ENCODE data around the gene ANKRD33. TPM values are rescaled to one million over a fixed set of nuclear protein-coding genes. Genes with fewer than 3 reads are reported as not detected.

The ANKRD33 gene
- polyA plus RNA-seq, 4 donors = 0.22 to 0.53 (median 0.36) TPM; not detected in 1

DNA sequence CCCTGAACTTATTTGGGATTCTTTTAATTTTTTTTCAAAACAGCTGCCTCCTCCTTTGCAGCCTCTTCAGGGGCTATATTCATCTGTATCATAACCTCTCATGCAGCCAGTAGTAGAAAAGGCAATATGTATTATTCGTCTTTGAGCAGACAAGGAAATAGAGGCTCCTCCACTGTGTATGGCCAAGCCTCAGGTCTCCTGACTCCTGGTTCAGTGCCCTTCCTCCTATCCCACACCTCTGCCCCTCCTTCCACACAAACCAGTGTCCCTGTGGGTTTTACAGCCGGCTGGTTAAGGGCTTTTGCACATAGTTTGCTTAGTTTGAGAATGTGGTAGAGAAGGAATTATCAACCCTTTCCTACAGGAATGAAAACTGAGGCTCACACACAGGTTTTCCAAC is 10.6 kb downstream of the ANKRD33 start:
- DNase-seq (ENCODE audit: low read depth in 4 of 4, low spot score in 3 of 4) = no peak

DNA sequence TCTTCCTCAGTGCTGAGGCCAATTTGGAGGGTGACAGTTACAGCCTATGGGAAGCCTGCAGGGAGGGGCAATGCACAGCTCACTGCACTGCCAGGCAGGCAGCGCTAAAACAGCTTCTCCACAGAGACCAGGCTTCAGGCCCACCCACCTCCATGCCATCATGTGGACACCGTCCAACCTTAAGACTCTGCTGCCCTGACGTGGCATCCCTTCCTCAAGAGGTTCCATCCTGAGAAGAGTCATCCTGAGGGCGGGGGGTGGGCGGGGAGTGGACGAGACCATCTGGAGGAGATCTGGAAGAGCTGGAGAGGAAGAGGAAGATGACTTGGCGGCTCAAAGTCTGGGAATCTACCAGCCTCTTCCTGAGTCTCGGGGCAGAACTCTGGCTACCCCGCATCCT is 11.0 kb downstream of the ANKRD33 start:
- no peak for DNase-seq (ENCODE audit: low read depth in 4 of 4, low spot score in 3 of 4)

DNA sequence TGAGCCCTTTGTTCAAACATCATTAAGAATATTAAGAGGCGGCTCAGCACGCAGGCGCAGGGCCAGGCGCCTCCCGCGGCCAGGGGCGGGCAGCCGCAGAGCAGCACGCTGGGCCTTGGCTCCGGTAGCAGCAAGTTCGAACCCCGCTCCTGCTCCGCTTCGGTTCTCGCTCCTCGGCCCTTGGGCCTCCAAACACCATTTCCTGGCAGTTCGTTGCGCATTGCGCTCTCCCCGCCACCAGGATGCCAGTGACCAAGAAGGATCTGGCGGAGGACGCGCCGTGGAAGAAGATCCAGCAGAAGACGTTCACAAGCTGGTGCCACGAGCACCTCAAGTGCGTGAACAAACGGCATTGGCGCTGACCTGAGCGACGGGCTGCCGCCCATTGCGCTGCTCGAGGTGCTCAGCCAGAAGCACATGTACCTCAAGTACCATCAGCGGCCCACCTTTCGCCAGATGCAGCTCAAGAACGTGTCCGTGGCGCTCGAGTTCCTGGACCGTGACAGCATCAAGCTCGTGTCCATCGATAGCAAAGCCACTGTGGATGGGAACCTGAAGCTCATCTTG is 12.5 kb downstream of the ANKRD33 start:
- no peak for DNase-seq (ENCODE audit: low read depth in 4 of 4, low spot score in 3 of 4)

DNA sequence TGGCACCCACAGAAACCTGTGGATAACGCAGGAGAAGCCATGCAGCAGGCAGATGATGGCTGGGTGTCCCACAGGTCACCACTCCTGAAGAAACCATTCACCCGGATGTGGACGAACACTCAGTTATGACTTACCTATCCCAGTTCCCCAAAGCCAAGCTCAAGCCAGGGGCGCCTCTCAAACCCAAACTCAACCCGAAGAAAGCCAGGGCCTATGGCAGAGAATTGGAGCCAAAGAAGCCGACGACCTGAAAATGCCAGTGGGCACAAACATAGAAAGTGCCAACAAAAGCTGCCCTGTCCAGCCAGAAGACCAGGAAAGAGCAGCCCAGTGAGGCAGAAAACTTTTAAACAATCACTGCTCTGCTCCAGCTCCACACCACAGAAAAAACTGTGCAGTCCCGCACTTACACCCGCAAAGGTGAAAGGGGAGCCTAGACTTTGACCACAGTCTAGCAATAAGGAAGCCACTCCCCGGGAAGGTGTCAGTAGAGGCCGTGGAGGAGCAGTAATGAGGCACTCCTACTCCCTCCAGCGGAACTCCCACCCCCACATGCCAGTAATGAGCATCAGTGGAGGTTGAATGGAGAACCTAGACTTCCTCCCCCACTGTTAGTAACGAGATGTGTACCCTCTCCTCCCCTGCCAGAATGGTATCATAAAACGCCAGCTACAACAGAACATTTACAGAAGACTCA is 13.4 kb downstream of the ANKRD33 start:
- no peak for DNase-seq (ENCODE audit: low read depth in 4 of 4, low spot score in 3 of 4)

DNA sequence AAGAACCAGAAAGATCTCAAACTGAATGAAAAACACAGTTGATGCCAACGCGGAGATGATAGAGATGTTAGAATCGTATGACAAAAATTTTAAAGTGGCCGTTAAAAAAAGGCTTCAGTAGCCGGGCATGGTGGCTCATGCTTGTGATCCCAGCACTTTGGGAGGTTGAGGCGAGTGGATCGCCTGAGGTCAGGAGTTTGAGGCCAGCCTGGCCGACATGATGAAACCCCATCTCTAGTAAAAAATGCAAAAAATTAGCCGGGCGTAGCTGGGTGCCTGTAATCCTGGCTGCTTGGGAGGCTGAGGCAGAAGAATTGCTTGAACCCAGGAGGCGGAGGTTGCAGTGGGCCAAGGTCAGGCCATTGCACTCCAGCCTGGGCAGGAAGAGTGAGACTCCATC is 14.0 kb downstream of the ANKRD33 start:
- no peak for DNase-seq (ENCODE audit: low read depth in 4 of 4, low spot score in 3 of 4)

DNA sequence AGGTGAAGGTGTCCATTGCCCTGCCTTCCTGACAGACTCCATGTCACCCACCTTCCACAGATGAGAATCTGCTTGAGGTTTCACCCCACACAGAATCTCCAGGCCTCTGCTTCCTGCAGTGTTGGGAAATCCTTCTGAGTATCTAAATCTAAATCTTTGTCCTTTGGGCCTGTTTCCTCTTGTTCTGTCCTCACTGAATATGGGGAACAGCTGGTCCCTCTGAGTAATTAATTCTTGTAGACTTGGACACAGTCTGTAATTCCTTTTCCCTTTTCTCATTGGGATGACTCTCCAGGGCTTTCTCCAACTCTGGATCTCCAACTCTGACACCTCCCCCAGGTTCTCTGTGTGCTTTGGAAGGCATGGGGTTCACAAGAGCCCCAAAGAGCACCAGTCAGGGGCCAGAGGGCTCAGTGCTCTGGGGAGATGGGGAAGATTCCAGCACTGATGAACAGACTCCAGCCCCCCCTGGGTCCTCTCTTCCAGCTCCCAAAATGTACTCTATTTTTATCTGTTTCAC is 17.1 kb downstream of the ANKRD33 start:
- DNase-seq (ENCODE audit: low read depth in 4 of 4, low spot score in 3 of 4) = no peak

DNA sequence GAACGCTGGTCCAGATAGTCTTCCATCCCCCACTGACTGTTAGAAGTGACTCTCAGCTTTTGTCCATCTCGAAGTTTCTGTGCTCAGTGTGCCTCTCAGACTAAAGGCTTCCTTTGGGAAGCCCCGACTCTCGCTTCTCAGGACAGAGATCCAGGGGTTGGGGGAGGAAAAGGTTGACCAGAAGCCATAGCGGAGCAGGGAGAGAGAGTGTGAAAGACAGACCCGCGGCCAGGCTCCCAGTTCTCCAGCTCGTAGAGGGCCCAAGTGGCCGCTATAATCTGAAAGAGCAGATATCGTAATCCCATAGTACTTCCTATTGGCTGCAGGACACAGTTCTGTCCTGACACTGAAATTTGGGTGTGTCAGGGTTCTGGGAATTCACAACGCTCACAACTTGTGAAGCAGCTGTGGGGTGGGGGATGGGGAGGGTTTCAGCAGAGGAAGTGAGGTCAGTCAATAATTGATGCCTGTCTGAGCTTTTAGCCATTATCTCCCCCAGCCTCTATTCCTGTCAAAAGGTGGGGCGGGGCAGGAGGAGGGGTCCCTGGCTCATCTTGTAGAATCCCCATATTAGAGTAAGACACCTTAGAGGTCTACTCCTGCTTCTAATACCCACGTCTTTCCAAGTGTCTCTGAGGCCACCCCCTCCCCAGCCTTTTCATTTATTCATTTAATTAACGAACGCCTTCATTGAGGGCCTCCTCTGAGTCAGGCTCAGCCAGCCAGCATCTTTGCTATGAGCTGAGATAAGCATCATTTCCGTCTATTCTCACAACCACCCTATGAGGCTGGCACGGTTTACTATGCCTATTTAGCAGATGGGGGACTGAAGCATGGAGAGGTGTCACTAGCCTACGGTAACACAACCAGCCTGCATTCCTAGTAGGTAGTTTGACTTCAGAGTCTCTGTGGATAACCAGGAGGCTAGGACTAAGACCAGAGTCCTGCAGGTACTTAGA is 17.8 kb downstream of the ANKRD33 start:
- DNase-seq (ENCODE audit: low read depth in 4 of 4, low spot score in 3 of 4) = no peak

DNA sequence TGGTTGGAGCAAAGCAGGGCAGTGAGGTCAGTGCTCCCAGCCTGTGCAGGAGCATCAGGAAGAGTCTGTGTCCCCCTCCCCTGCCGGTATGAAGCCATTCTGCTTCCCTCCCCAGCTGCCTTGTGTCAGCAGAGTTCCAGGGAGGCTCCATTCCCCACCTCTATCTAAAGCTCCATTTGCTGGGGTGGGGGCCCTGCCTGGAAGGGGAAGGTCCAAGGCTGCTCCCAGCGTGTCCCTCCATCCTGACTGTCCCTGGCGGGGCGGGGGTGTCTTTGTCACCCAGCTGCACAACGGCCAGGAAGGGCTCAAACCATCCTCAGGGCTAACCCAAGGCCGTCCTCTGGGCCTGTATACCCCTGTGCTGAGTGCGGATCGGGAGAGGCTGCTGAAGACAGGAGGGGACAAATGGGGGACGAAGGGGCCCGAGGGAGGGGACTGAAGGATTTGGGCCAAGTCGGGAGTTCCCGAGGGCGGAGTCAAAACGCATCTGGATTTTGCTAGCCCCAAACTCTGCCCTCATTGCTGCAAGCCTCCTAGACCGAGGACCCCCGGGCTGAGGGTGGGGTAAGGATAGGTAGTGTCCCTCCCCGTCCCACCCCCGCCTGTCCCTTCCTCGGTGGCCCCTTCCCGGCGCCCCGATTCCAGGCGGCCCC is 18.7 kb downstream of the ANKRD33 start:
- DNase-seq (ENCODE audit: low read depth in 4 of 4, low spot score in 3 of 4) = no peak

DNA sequence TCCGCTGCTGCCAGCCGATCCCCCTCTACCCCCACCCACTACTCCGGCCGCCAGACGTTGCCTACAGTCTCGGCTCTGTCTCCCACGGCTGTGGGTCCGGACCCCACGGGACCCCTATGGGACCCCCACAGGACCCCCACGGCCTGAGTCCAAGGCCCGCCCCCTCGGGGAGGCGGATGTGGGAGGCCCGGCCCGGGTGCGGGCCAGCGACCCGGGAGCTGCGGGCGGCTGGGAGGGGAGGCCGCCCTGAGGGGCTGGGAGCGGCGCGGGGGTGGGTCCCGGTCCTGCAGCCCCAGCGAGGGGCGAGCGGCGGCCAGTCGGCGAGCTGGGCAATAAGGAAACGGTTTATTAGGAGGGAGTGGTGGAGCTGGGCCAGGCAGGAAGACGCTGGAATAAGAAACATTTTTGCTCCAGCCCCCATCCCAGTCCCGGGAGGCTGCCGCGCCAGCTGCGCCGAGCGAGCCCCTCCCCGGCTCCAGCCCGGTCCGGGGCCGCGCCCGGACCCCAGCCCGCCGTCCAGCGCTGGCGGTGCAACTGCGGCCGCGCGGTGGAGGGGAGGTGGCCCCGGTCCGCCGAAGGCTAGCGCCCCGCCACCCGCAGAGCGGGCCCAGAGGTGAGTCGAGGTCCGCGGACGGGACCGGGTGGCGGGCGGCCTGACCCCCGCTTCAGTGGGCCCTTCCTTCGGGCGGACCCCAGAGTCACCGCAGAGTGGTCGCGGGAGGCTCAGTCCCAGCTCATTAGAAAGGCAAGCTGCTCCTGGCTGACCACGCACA is 19.4 kb downstream of the ANKRD33 start, which contains the start of gene ACVRL1:
Gene ACVRL1, plus strand, starts transcription at position 422 of the 773 bp plus-strand sequence. CDS start 4,971 bp downstream, outside the sequence.
- DNase-seq (ENCODE audit: low read depth in 4 of 4, low spot score in 3 of 4) = no peak

DNA sequence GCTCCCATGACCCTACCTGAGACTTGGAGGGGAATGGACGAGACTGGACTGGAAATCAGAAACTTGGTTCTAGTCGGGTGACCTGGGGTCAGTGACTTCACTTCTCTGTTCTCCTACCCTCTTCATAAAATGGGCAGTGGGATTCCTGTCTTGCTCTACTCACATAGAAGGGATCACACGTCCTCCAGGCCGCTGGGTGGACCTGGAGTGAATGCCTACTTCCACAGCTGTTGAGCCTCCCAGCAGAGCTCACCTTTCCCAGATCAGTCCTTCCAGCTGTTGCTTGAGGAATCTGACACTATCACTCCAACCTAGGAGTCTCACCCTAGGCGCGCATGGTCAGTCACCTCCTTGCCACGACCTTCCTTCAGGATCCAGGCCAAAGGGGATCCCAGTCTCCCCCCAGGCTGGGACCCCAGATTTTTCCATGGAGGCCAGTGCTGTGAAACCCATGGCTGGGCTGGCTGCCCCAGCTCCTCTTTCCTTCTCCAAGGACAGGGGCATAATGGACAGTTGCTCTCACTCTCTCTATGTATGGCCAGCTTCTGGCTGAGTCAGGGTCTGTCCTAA is 20.0 kb downstream of the ANKRD33 start:
- DNase-seq (ENCODE audit: low read depth in 4 of 4, low spot score in 3 of 4) = no peak

DNA sequence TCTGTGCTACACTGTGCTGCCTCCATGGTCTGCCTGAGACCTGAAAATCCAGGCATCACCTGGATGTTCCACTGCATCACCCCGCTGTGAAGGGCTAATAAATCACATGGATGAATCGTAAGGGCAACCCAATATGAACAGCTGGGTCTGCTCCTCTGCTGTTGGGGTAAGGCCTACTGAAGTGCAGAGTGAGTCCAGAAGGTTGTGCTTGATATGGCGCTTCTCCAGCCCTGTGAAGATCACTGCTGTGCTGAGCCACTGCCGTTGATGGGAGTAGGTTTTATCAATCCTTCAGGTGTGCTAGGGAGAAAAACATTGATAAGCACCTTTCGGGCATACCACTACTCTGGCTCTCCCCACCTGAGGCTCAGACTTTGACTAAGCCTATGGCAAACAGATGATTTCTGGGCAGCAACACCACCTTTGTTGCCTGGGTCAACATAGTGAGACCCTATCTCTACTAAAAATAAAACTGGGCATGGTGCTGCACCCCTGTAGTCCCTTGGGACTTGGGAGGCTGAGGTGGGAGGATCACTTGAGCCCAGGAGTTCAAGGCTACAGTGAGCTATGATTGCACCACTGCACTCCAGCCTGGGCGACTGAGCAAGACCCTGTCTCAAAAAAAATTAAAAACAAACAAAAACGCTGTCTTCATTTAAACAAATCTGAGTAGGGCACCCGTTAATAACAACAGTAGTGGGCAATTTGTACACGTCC is 21.1 kb downstream of the ANKRD33 start:
- DNase-seq (ENCODE audit: low read depth in 4 of 4, low spot score in 3 of 4) = no peak

DNA sequence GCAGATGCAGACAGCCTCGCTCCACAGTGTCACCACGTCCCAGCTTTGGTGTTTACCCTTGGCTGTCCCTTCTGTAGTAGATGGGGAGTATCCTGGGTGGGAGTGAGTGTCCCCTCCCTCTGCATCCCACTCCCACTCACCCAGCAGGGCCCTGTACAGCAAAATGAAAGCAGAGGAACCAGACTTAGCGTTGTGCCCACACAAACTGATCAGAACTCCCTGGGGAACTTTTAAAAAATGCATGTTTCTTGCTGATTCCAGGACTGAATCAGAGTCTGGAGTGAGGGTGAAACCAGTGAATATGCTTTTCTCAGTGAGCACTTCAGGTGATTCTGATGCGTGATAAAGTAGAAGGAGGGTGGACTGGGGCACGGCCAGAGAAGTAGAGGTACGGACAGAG is 22.3 kb downstream of the ANKRD33 start:
- no peak for DNase-seq (ENCODE audit: low read depth in 4 of 4, low spot score in 3 of 4)

DNA sequence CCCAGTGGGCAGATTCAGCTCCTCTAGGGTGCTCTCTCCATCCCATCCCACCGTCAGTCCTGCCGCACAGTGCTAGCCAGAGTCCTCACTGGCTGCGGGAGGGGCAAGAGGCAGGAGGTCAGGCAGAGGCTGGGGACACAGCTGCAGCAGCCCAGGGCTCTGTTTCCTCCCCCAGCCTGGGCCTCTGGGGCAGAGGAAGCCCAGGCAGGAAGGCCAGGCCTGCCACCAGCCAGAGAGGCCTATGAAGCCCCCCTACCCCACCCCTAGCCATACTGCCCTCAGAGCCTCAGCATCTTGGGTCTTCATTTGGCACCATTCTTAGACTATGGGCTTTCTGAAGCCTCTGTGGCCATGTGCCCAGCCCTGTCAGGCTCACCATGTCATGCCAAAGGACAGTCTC is 22.8 kb downstream of the ANKRD33 start:
- no peak for DNase-seq (ENCODE audit: low read depth in 4 of 4, low spot score in 3 of 4)

DNA sequence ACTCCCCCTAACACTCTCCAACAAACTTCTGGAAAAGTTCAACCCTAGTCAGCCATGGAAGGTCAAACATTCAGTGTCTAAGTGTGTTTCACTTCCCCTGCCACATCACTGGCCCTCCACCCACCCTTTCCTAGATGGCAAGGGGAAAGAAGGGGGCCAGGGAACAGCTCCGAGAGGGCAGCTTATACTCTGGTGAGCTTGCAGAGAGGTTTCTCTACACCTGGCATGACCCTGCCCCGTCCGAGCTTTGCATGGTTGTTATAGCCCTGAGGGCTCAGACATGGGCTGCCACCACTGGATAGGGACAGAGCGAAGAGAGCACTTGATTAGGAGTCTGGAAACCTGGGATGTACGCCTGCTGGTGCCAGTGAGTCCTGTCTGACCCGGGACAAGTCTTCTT is 23.4 kb downstream of the ANKRD33 start:
- DNase-seq (ENCODE audit: low read depth in 4 of 4, low spot score in 3 of 4) = no peak

DNA sequence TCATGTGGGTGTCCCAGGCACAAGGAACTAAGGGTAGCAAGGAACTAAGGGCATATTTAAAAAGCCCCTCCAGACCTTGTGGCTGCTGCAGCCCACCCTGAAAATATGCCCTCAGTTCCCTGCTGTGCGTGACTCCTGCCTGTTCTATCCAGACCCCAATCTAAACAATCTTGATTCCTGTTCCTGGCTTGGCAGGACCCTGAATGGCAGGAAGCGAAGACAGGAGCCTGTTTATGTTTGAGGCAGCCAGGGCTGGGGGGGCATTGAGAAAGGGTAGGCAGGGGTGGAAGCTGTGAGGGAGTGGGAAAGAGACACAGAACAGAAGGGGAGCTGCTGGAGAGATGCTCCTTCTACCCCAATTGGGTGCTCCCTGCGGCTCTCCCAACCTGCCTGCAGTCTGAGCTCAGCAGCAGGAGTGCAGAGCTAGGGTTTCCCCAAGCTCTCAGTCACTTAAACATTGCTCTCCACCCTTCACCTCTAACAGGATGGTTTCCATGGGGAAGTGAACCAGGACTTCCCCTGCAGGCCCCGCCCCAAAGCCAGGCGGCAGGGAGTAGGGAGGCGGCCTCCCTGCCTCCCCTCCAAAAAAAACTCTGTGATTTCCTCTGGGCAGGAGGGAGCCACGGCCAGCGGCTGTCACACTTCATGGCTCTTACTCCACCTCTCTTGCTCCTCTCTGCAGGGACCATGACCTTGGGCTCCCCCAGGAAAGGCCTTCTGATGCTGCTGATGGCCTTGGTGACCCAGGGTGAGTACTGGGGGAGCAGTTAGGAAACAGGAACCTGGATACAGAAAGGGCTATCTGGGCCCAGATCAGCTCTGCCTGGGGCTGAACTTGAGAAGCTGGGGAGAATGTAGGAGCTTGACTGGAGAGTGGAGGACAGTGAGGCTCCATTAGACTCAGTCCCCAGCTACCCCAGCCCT is 24.1 kb downstream of the ANKRD33 start:
- DNase-seq (ENCODE audit: low read depth in 4 of 4, low spot score in 3 of 4) = no peak

DNA sequence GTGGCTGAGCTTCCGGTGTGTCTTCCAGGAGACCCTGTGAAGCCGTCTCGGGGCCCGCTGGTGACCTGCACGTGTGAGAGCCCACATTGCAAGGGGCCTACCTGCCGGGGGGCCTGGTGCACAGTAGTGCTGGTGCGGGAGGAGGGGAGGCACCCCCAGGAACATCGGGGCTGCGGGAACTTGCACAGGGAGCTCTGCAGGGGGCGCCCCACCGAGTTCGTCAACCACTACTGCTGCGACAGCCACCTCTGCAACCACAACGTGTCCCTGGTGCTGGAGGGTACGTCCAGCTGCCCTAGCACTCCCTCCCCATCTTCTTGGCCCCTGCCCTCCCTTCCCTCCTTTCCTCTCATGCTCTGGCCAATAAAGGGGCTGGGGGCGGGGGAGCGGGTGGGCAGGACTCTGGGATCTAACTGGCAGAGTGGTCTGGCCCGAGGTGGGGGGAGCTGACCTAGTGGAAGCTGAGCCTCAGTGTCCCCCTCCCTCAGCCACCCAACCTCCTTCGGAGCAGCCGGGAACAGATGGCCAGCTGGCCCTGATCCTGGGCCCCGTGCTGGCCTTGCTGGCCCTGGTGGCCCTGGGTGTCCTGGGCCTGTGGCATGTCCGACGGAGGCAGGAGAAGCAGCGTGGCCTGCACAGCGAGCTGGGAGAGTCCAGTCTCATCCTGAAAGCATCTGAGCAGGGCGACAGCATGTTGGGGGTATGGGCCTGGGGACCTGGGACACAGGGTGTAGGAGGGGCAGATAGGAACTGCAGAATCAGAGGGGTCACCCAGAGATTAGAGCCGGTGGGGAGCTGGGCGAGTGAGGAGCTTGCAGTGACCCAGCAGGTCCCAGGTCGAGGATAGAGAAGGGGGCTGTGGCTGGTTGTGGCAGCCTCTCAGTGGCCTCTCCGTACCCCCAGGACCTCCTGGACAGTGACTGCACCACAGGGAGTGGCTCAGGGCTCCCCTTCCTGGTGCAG is 25.4 kb downstream of the ANKRD33 start:
- no peak for DNase-seq (ENCODE audit: low read depth in 4 of 4, low spot score in 3 of 4)
